Adrenal gland (tissue), 12 donors: Measurements from ENCODE around the gene DDX52. TPM values are rescaled to one million over a fixed set of nuclear protein-coding genes. Genes with fewer than 3 reads are reported as not detected.
A peak's percentile ranks its signal among the peaks of the same experiment; 100 is the strongest.

ENCODE experiments used
- DNase-seq, 7 donors: peaks; one replicate each; pipeline ENCODE4 v3.0.0-alpha.2; 2019 to 2020
- H3K27ac ChIP-seq, 5 donors: fragments of 200-600 bp; sonication (generic) in 4 of 5; 1 replicate in 3 of 5; 2 replicates in 2 of 5; pipeline versions ENCODE4 v1.5.1 to v1.8.0; 2016 to 2020; ENCODE audit warnings: mild to moderate bottlenecking in 1 of 5
- H3K27me3 ChIP-seq: fragments of 200-600 bp; 2 replicates; pipeline ENCODE4 v1.8.0; 2021
- H3K36me3 ChIP-seq, 2 donors: fragments of 200-600 bp; replicated peaks in 1 of 2; 1 replicate in 1 of 2; 2 replicates in 1 of 2; pipeline versions ENCODE4 v1.5.1 to v1.8.0; 2018 to 2022
- H3K4me1 ChIP-seq, 2 donors: fragments of 200-600 bp; replicated peaks in 1 of 2; 1 replicate in 1 of 2; 2 replicates in 1 of 2; pipeline versions ENCODE4 v1.5.1 to v1.8.0; 2018 to 2021
- H3K4me3 ChIP-seq, 4 donors: fragments of 200-600 bp; sonication (generic) in 3 of 4; one replicate each; pipeline ENCODE4 v1.5.1; 2016 to 2018
- H3K9me3 ChIP-seq, 3 donors: fragments of 200-600 bp; sonication (generic) in 1 of 3; replicated peaks in 1 of 3; 1 replicate in 2 of 3; 2 replicates in 1 of 3; pipeline versions ENCODE4 v1.5.1 to v1.8.0; 2016 to 2021
- POLR2A ChIP-seq, 2 donors: fragments of 450-650 bp; IDR thresholded peaks; one replicate each; pipeline ENCODE4 v1.6.1; 2017; ENCODE audit warnings: antibody characterized with exemption in 2 of 2, mild to moderate bottlenecking in 2 of 2, moderate library complexity in 1 of 2
- WGBS, 4 donors: extraction: QIAGEN DNeasy Blood & Tissue Kit in 2 of 4; methylation state at CpG; one replicate each; pipeline versions ENCODE4 v1.1.5 to v1.1.7; 2013 to 2017; 5-methylcytosine and 5-hydroxymethylcytosine counted together
- intact Hi-C, 2 donors: fragments of 100-400 bp; cut with DNase I; formaldehyde crosslinking; loops; one replicate each; pipeline versions ENCODE4 v1.14.1 to v1.15.0; 2022 to 2023
- polyA plus RNA-seq, 3 donors: library from polyadenylated mRNA; stranded (reverse); fragments of 200-250 nt in 2 of 3; fragments of 350-450 nt in 1 of 3; fragmentation: Illumina TruSeq in 1 of 3; extraction: RNeasy Lipid Tissue Mini Kit (QIAGEN cat#74804) in 1 of 3; gene quantifications; one replicate each; pipeline ENCODE4 v1.2.3, GENCODE V29; 2013 to 2014
- total RNA-seq, 9 donors: library from RNA; depleted of rRNA in 4 of 9; stranded (reverse); fragments of >200 nt in 4 of 9; fragments of 120-200 nt in 1 of 9; fragmentation: NEBNext Ultra II Directional in 1 of 9; extraction: Animal tissue kit (Norgen Biotek cat#: 25700) in 1 of 9; gene quantifications; one replicate each; pipeline versions ENCODE4 v1.1.0 to v1.2.4, GENCODE V29; 2013 to 2023
- TF ChIP-seq, protein P1 (sequence below), 6 experiments: fragments of 450-650 bp in 4 of 6; fragments of 200-600 bp in 2 of 6; sonication (generic) in 1 of 6; IDR thresholded peaks; 1 replicate in 5 of 6; 2 replicates in 1 of 6; pipeline versions ENCODE4 v1.5.1 to v1.8.0; 2016 to 2021; ENCODE audit warnings: antibody characterized with exemption in 6 of 6, mild to moderate bottlenecking in 2 of 6, moderate library complexity in 1 of 6
- donor health status: healthy with polysubstance abuse.
- donor health status: Bipolar disorder and iron deficiency.
- donor health status: DM: yes; HTN: yes; CAD: no.
- donor health status: DM: no; HTN: no; CAD: no.
- donor health status: DM: no; HTN: no; CAD: no.
- donor health status: DM: yes; HTN: yes; CAD: no.

The DDX52 gene
- total and polyA plus RNA-seq, 12 donors: 7.2 to 34.1 (median 19.1) TPM

DNA sequence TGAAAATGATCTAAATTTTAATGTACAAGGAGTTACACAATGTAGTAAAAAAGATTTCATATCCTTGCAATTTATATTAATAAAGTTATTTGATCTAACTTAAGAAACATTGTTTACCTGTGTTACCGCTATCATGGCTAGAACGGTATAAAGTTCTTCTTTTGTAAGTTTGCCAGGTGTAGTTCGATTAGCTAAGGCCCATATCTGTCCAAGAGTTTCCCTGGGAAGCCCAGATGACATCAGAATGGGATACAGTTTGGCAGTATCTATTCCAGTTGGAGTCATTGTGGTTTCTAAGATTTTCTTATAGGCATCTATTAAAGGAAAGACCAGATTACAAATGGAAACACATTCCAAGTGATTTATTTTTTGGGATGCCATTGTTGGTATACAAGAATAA lies 71.6 kb downstream of the DDX52 start:
- 92 to 96% (median 93%) methylated on average over 3 of the region's 3 CpGs for WGBS, 4 donors
- TF ChIP-seq, protein P1, sequence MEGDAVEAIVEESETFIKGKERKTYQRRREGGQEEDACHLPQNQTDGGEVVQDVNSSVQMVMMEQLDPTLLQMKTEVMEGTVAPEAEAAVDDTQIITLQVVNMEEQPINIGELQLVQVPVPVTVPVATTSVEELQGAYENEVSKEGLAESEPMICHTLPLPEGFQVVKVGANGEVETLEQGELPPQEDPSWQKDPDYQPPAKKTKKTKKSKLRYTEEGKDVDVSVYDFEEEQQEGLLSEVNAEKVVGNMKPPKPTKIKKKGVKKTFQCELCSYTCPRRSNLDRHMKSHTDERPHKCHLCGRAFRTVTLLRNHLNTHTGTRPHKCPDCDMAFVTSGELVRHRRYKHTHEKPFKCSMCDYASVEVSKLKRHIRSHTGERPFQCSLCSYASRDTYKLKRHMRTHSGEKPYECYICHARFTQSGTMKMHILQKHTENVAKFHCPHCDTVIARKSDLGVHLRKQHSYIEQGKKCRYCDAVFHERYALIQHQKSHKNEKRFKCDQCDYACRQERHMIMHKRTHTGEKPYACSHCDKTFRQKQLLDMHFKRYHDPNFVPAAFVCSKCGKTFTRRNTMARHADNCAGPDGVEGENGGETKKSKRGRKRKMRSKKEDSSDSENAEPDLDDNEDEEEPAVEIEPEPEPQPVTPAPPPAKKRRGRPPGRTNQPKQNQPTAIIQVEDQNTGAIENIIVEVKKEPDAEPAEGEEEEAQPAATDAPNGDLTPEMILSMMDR (IDR thresholded peaks at IDR 0.05): no peak
- TF ChIP-seq POLR2A (IDR thresholded peaks at IDR 0.05): no peak
- H3K27me3 ChIP-seq: no peaks in the 10 kb centered on the region
- no peak overlapping the region for H3K4me3 ChIP-seq
- peaks cover 0 to 44% of the 10 kb centered on the region in 2 donors for H3K36me3 ChIP-seq
- intact Hi-C loops: no loop called here
- no peak overlapping the region for H3K27ac ChIP-seq
- no peak for DNase-seq
- H3K9me3 ChIP-seq: no peaks in the 10 kb centered on the region
- H3K4me1 ChIP-seq: no peaks in the 10 kb centered on the region

DNA sequence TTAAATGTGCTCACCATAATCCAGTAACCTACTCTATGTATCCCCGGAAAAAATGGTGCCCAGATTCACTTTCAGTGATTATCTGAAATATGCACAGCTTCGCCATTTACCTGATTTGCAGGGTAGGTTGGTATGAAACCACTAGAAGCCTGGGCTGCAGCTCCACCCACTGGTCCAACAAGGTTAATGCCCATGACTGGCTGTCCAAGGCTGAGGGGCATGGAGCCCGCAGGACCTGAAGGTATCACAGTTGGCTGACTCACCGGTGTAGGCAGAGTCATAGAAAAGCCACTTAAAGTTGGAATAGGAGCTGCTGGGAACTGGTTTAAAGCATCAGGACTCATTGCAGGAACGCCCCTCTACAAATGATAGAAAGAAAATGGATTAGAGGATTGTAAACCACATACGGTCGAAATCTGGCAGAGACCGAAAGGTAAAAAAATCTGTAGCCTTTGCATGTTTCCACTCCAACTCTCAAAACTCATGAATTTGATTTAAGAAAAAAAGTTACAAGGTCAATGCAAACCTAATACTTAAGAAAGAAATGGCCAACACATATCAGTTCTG lies 72.6 kb downstream of the DDX52 start:
- intact Hi-C loops: no loop called here
- 69 to 79% (median 72%) methylated on average over 8 of the region's 8 CpGs for WGBS, 4 donors
- Histone ChIP-seq H3K27me3 (no peaks in the 10 kb centered on the region), H3K4me3 (no peak overlapping the region), H3K9me3 (no peaks in the 10 kb centered on the region), H3K4me1 (no peaks in the 10 kb centered on the region), H3K27ac (no peak overlapping the region), H3K36me3 (peaks cover 0 to 45% of the 10 kb centered on the region in 2 donors)
- DNase-seq: peak; percentile 67 to 87 (median 83)
- TF ChIP-seq POLR2A (IDR thresholded peaks at IDR 0.05): no peak
- TF ChIP-seq, protein P1 (IDR thresholded peaks at IDR 0.05): peak; percentile 37 to 62 (median 54)

DNA sequence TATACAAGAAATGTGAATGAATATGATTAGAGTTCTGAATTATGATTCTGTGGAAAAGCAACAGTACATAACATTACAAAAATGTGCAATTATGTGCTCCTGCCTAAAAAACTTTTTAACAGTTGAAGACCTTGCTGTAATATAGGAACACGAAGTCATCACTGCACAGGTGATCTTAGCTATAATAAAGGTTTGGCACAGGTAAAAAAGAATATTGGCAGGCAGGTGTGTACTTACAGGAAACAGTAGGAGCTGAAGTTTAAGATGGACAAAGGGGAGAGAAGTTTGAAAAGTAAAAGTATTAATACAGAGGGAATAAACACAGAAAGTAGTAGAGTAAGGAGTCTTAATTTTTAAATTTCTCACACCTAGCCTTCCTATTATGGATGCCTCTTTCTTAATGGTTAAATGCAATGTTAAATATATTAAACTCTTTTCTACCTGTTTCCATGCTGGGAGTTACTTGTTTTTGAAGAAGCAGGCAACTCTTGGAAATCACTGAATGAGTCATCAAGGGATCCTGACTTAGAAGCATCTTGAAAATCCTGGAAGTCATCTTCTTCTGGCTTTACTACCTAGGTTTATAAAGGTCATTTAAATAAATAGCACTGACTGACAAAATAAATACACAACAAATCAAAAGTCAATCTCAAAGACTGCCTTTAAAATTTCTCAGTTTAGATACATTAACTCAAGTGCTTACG lies 74.7 kb downstream of the DDX52 start:
- intact Hi-C loops: no loop called here
- no peaks in the 10 kb centered on the region for H3K4me1 ChIP-seq
- no peak overlapping the region for H3K27ac ChIP-seq
- peaks cover 0 to 62% of the 10 kb centered on the region in 2 donors for H3K36me3 ChIP-seq
- no peak overlapping the region for H3K4me3 ChIP-seq
- no peaks in the 10 kb centered on the region for H3K27me3 ChIP-seq
- H3K9me3 ChIP-seq: no peaks in the 10 kb centered on the region
- WGBS, 4 donors: 93 to 98% (median 95%) methylated on average over 2 of the region's 2 CpGs
- DNase-seq: no peak
- TF ChIP-seq POLR2A (IDR thresholded peaks at IDR 0.05): no peak
- TF ChIP-seq, protein P1 (IDR thresholded peaks at IDR 0.05): no peak

DNA sequence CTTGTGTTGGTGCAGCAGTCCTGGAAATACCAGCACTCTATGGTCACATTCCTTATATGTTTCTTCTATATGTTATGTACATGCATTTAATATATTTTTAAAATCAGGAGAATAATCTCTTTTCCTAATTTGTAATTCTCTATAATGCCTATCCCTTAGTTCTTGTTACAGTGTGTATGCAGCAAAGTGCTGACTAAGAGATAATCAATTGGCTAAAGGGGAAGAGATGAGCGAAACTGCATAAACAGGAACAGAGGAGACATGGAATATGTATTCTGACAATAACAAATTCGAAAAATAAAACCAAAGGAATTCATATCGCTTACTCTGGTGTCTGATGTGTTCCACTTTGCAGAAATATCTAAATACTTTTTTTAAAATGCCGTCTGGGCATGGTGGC lies 75.7 kb downstream of the DDX52 start:
- intact Hi-C loops: no loop called here
- H3K27ac ChIP-seq: no peak overlapping the region
- no peak overlapping the region for H3K4me3 ChIP-seq
- peaks cover 0 to 65% of the 10 kb centered on the region in 2 donors for H3K36me3 ChIP-seq
- no peak for DNase-seq
- H3K4me1 ChIP-seq: no peaks in the 10 kb centered on the region
- TF ChIP-seq, protein P1 (IDR thresholded peaks at IDR 0.05): no peak
- no peak for TF ChIP-seq POLR2A (IDR thresholded peaks at IDR 0.05)
- WGBS, 4 donors: 76 to 86% (median 82%) methylated on average over 4 of the region's 4 CpGs
- no peaks in the 10 kb centered on the region for H3K27me3 ChIP-seq
- no peaks in the 10 kb centered on the region for H3K9me3 ChIP-seq
